Transverse colon (tissue), 4 donors: ENCODE data around the gene TRMT2A.

ENCODE experiments used
- EP300 ChIP-seq: sonication (generic); formaldehyde crosslinking; IDR thresholded peaks from one replicate; pipeline ENCODE4 v1.6.1; 2017; ENCODE audit warnings: antibody characterized with exemption, low read depth
- POLR2A ChIP-seq: fragments of 450-650 bp; IDR thresholded peaks from one replicate; pipeline ENCODE4 v1.6.1; 2016; ENCODE audit warnings: antibody characterized with exemption, mild to moderate bottlenecking, moderate library complexity
- POLR2AphosphoS5 ChIP-seq, 3 donors: sonication (generic); formaldehyde crosslinking; IDR thresholded peaks; one replicate each; pipeline ENCODE4 v1.6.1; 2016; ENCODE audit warnings: antibody characterized with exemption in 3 of 3
- TF ChIP-seq, protein P1 (sequence below), 5 experiments: fragments of 200-600 bp in 3 of 5; fragments of 450-650 bp in 2 of 5; sonication (generic) in 3 of 5; IDR thresholded peaks; 1 replicate in 2 of 5; 2 replicates in 3 of 5; pipeline ENCODE4 v1.5.1; 2016 to 2017; ENCODE audit warnings: antibody characterized with exemption in 5 of 5, inconsistent platforms in 3 of 5, mild to moderate bottlenecking in 2 of 5, moderate library complexity in 1 of 5

DNA sequence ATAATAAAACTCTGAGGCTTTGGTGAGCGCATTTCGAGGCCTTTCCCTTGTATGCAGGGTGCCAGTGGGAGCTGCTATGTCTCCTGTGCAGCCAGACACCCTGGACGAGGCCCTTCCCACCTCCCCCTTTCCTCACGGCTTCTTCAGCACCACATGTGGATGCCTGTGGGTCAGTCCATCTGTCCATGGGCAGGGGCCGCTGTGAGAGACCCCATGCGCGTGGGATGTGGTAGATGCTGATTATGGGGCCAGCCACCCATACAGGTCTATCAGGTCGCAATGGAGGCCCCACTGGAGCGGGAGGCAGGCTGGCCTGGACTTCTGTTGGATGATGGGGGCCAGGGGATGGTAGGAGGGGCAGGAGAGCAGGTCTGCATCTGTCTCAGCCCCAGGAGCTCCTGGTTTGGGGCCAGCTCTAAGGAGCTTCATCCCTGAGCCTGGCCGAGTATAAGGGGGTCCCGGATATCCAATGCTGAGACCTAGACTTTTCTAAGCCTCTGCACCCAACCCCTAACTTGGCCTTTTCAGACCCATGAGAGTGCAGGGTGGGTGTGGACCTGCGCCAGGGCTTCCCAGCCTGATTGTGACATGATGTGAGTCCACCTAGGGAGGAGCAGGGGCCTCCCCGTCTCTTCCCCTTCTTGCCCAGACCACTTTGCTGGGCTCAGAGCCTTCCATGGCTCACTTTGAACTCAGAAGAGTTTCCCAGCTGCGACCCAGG is 51.0 kb downstream of the TRMT2A start:
- TF ChIP-seq EP300 (no peak), POLR2AphosphoS5 (IDR thresholded peaks at IDR 0.05) (no peak), POLR2A (no peak)
- TF ChIP-seq, protein P1, sequence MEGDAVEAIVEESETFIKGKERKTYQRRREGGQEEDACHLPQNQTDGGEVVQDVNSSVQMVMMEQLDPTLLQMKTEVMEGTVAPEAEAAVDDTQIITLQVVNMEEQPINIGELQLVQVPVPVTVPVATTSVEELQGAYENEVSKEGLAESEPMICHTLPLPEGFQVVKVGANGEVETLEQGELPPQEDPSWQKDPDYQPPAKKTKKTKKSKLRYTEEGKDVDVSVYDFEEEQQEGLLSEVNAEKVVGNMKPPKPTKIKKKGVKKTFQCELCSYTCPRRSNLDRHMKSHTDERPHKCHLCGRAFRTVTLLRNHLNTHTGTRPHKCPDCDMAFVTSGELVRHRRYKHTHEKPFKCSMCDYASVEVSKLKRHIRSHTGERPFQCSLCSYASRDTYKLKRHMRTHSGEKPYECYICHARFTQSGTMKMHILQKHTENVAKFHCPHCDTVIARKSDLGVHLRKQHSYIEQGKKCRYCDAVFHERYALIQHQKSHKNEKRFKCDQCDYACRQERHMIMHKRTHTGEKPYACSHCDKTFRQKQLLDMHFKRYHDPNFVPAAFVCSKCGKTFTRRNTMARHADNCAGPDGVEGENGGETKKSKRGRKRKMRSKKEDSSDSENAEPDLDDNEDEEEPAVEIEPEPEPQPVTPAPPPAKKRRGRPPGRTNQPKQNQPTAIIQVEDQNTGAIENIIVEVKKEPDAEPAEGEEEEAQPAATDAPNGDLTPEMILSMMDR (IDR thresholded peaks at IDR 0.05), result no peak
